GM12878 (cell line): ENCODE measurements around the gene SCARF2. TPM values are rescaled to one million over a fixed set of nuclear protein-coding genes. Genes with fewer than 3 reads are reported as not detected.
"Not testable (repeated sequence)": the region's sequence is repeated elsewhere in the genome, so short reads cannot be mapped to it uniquely, and the experiment has no call there.

Experiments
- ATAC-seq: fragments of 200-7000 bp; cut with Tn5 transposase; 3 replicates; pipeline ENCODE4 v1.9.1; 2020; ENCODE audit warnings: mild to moderate bottlenecking, moderate library complexity
- BruUV-seq: library from RNA; stranded (reverse); fragments of 400-500 nt; replicated peaks from 2 replicates; lab custom pipeline; 2021; lab: Mats Ljungman, UMichigan
- CTCF ChIA-PET: fragments of 300-600 bp; sonication (Branson Sonifier 250); formaldehyde crosslinking; extraction: SDS; loops from one replicate; lab custom pipeline; 2021; ENCODE audit warnings: inconsistent platforms; lab: Yijun Ruan, JAX
- POLR2A ChIA-PET: fragments of 350-600 bp; formaldehyde crosslinking; extraction: SDS; loops from one replicate; lab custom pipeline; 2021; ENCODE audit warnings: inconsistent platforms; lab: Charles Lee
- RAD21 ChIA-PET: fragments of 300-600 bp; sonication (Branson Sonifier 250); formaldehyde crosslinking; loops from one replicate; lab custom pipeline; 2023; ENCODE audit warnings: antibody characterized with exemption; ENCODE audit not compliant: unreplicated experiment; lab: Charles Lee
- SMC1A ChIA-PET: fragments of 300-600 bp; sonication (Branson Sonifier 250); formaldehyde crosslinking; loops from one replicate; lab custom pipeline; 2023; ENCODE audit not compliant: unreplicated experiment, uncharacterized antibody; lab: Charles Lee
- DNase-seq: peaks from one replicate; pipeline ENCODE4 v3.0.0-alpha.2; 2011; ENCODE audit warnings: low read depth, low spot score
- FAIRE-seq: peaks from 3 replicates; lab custom pipeline; 2011; peaks lifted over from hg19 to GRCh38; lab: Jason Lieb, UNC
- H2AFZ ChIP-seq: 2 replicates; pipeline ENCODE4 v1.6.0; 2011; ENCODE audit warnings: low read depth, low read length, control low read depth; ENCODE audit not compliant: control insufficient read depth
- H3K27ac ChIP-seq: 2 replicates; pipeline ENCODE4 v1.5.1; 2011; ENCODE audit warnings: control low read depth; ENCODE audit not compliant: control insufficient read depth, insufficient read depth
- H3K27me3 ChIP-seq, 2 experiments: replicated peaks in 1 of 2; 2 replicates each; pipeline versions ENCODE4 v1.6.0 to v1.6.1; 2011; ENCODE audit warnings: low read length in 1 of 2; ENCODE audit not compliant: control insufficient read depth in 2 of 2, insufficient read depth in 2 of 2
- H3K36me3 ChIP-seq, 2 experiments: 2 replicates each; pipeline ENCODE4 v1.5.1; 2011; ENCODE audit warnings: low read length in 1 of 2; ENCODE audit not compliant: control insufficient read depth in 2 of 2, insufficient read depth in 2 of 2
- H3K4me1 ChIP-seq: 2 replicates; pipeline ENCODE4 v1.6.1; 2011; ENCODE audit warnings: mild to moderate bottlenecking, low read length, moderate library complexity, mixed read lengths; ENCODE audit not compliant: control insufficient read depth, insufficient read depth
- H3K4me2 ChIP-seq: 2 replicates; pipeline ENCODE4 v1.6.0; 2011; ENCODE audit warnings: control low read depth; ENCODE audit not compliant: control insufficient read depth, insufficient read depth
- H3K4me3 ChIP-seq: fragments of 200-600 bp; sonication (generic); 2 replicates; pipeline ENCODE4 v1.5.1; 2016
- H3K79me2 ChIP-seq: 2 replicates; pipeline ENCODE4 v1.6.0; 2011; ENCODE audit warnings: low read length; ENCODE audit not compliant: control insufficient read depth, insufficient read depth
- H3K9ac ChIP-seq: 2 replicates; pipeline ENCODE4 v1.8.0; 2011; ENCODE audit warnings: low read length, control low read depth, mixed read lengths; ENCODE audit not compliant: control insufficient read depth, insufficient read depth
- H3K9me3 ChIP-seq: replicated peaks from 3 replicates; pipeline ENCODE4 v1.5.1; 2011; ENCODE audit warnings: mild to moderate bottlenecking, low read length; ENCODE audit not compliant: control insufficient read depth, insufficient read depth
- H4K20me1 ChIP-seq: 2 replicates; pipeline ENCODE4 v1.6.0; 2011; ENCODE audit not compliant: control insufficient read depth, insufficient read depth
- PAX8 ChIP-seq: fragments of 450-650 bp; IDR thresholded peaks from 2 replicates; pipeline ENCODE4 v1.6.1; 2017; ENCODE audit warnings: mild to moderate bottlenecking, moderate library complexity
- RBBP5 ChIP-seq: fragments of 200-600 bp; sonication (generic); conservative IDR thresholded peaks from 2 replicates; pipeline ENCODE4 v1.6.1; 2016
- WGBS: methylation state at CpG from one replicate; pipeline ENCODE4 v1.1.6; 2016; ENCODE audit warnings: low lambda C conversion rate; ENCODE audit not compliant: insufficient replicate concordance, insufficient coverage; ENCODE audit errors: missing lambda C conversion rate; 5-methylcytosine and 5-hydroxymethylcytosine counted together
- in situ Hi-C: fragments of 300-500 bp; cut with MboI; formaldehyde crosslinking; loops from 9 replicates; pipeline ENCODE4 v1.14.3; 2018; ENCODE audit warnings: mixed read lengths
- intact Hi-C: fragments of 100-400 bp; cut with micrococcal nuclease; formaldehyde crosslinking; loops from one replicate; pipeline ENCODE4 v1.14.2; 2022; ENCODE audit not compliant: unreplicated experiment
- polyA plus RNA-seq, 11 experiments: library from polyadenylated mRNA; depleted of rRNA in 4 of 11; unstranded in 6 of 11; stranded (reverse) in 5 of 11; fragments of >200 nt; fragmentation: Nextera tagmentation in 4 of 11; fragmentation: Illumina TruSeq in 1 of 11; extraction: Ambion mirVana in 4 of 11; extraction: Trizol in 1 of 11; gene quantifications; 1 replicate in 1 of 11; 2 replicates in 10 of 11; pipeline versions ENCODE4 v1.2.1 to v1.2.3, GENCODE V29; 2011 to 2016; ENCODE audit warnings: inconsistent platforms in 2 of 11, missing spikeins in 2 of 11, low read depth in 1 of 11
- total RNA-seq, 4 experiments: library from RNA; depleted of rRNA in 3 of 4; stranded (reverse); fragments of >200 nt in 3 of 4; fragmentation: Illumina TruSeq in 1 of 4; extraction: Trizol in 1 of 4; gene quantifications; 2 replicates each; pipeline versions ENCODE4 v1.2.1 to v1.2.3, GENCODE V29; 2013 to 2021
- TF ChIP-seq, protein P1 (sequence below): fragments of 450-650 bp; IDR thresholded peaks from 2 replicates; pipeline ENCODE4 v1.6.1; 2014; ENCODE audit warnings: mild to moderate bottlenecking
- TF ChIP-seq, protein P2 (sequence below): IDR thresholded peaks from 2 replicates; pipeline ENCODE4 v1.6.1; 2011; ENCODE audit warnings: borderline replicate concordance, low read depth, mild to moderate bottlenecking, moderate library complexity, mixed read lengths, low read length; ENCODE audit not compliant: insufficient read depth; ENCODE audit errors: extremely low read length

Gene SCARF2
- total and polyA plus RNA-seq, 10 of the 15 experiments (the other 5 are each of a cell fraction or from before 2014, with no cell fraction given), result 0.01 to 0.74 (median 0.17) TPM; not detected in 5

DNA sequence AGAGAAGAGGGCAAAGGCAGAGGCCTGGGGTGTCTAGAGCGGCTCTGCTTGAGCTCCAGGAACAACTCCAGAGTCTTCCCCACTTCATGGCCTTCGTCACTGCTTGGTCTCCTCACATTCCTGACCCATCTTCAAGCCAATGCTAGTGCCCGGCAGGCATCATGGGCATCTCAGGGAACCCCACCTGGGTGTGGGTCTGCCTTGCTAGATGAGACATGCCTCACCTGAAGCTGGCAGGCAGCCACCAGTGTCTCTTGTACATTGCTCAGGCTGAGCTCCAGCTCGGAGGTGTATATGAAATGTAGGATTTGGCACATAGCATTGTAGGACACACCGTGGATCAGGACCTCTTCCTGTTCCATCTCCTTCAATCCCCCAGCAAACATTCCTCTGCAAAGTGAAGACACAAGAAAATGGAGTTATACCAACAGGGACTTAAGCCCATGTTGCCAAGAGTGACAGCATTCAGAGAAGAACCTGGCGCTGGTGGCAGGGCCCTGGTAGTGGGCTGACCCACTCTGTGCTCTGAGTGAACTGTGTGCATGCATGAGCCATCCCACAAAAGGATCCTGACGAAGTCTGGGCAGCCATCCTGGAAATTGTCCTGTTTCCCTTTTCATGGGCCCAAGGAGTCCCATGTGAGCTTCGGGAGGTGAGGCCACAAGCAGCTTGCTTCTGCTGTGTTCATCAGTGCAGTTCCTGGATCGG is 33.7 kb upstream of the SCARF2 start:
- ChIA-PET POLR2A (no interaction called here), CTCF (no interaction called here), RAD21 (no interaction called here)

DNA sequence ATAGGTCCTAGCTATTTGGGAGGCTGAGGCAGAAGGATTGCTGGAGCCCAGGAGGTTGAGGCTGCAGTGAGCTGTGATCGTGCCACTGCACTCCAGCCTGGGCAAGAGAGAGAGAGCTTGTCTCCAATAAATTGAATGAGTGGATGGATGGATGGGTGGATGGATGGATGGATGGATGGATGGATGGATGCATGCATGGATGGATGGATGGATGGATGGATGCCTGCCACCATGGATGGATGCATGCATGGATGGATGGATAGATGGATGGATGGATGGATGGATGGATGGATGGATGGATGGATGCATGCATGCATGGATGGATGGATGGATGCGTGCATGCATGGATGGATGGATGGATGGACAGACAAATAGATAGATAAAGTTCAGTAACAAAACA is 32.9 kb upstream of the SCARF2 start:
- 100% methylated on average over 2 of the region's 2 CpGs for WGBS
- H3K79me2 ChIP-seq, H3K27me3 ChIP-seq, BruUV-seq, H3K36me3 ChIP-seq, H3K4me1 ChIP-seq, H4K20me1 ChIP-seq, H3K4me3 ChIP-seq, intact Hi-C loops, ATAC-seq, H3K9ac ChIP-seq, H3K27ac ChIP-seq, H2AFZ ChIP-seq, DNase-seq, SMC1A ChIA-PET, FAIRE-seq, H3K9me3 ChIP-seq, POLR2A ChIA-PET, in situ Hi-C loops, RAD21 ChIA-PET, H3K4me2 ChIP-seq: not testable (repeated sequence)
- CTCF ChIA-PET, result interaction anchor here (0.6 kb wide), 1 partner anchor 318 kb away, joined by 3 read pairs; no protein-coding TSS in a partner anchor

More for the DNA sequence above, 33.7 kb upstream of the SCARF2 start:
- ATAC-seq (no peak), DNase-seq (no peak), FAIRE-seq (no peak)
- Histone ChIP-seq H3K4me3 (no peak overlapping the region), H4K20me1 (no peaks in the 10 kb centered on the region), H3K27me3 (no peaks in the 10 kb centered on the region), H3K36me3 (no peaks in the 10 kb centered on the region; a peak in 1 of 4 replicates), H3K79me2 (no peaks in the 10 kb centered on the region), H3K9me3 (no peaks in the 10 kb centered on the region), H2AFZ (no peak overlapping the region), H3K4me2 (no peak overlapping the region)
- 92% methylated on average over 9 of the region's 9 CpGs for WGBS
- in situ Hi-C loops, result no loop called here
- no TSS peak for BruUV-seq
- SMC1A ChIA-PET, result interaction anchor here (0.5 kb wide), 1 partner anchor 1360 kb away, joined by 3 read pairs; no protein-coding TSS in a partner anchor
- TF ChIP-seq, protein P1, sequence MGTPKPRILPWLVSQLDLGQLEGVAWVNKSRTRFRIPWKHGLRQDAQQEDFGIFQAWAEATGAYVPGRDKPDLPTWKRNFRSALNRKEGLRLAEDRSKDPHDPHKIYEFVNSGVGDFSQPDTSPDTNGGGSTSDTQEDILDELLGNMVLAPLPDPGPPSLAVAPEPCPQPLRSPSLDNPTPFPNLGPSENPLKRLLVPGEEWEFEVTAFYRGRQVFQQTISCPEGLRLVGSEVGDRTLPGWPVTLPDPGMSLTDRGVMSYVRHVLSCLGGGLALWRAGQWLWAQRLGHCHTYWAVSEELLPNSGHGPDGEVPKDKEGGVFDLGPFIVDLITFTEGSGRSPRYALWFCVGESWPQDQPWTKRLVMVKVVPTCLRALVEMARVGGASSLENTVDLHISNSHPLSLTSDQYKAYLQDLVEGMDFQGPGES, result no peak
- TF ChIP-seq, protein P2, sequence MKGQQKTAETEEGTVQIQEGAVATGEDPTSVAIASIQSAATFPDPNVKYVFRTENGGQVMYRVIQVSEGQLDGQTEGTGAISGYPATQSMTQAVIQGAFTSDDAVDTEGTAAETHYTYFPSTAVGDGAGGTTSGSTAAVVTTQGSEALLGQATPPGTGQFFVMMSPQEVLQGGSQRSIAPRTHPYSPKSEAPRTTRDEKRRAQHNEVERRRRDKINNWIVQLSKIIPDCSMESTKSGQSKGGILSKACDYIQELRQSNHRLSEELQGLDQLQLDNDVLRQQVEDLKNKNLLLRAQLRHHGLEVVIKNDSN, result peak; percentile 6
- no peak for TF ChIP-seq PAX8
- TF ChIP-seq RBBP5, result no peak
- TF ChIP-seq, all 136 proteins: peak for 1
- intact Hi-C loops, result no loop called here
- Histone ChIP-seq H3K9ac (no peak overlapping the region), H3K4me1 (no peaks in the 10 kb centered on the region; the same call in 1 of the 2 replicates), H3K27ac (no peak overlapping the region)
